ENCODE data around the gene FGFR3.

The FGFR3 gene

GRCh38 chr4:1797861-1798579, 4.9 kb downstream of the FGFR3 start:
- TF ChIP-seq CTCF (conservative IDR thresholded peaks at IDR 0.05; ENCODE audit: low read depth, low read length), result no peak
- DNase-seq (ENCODE audit: low read depth), result no peak
- H3K4me3 ChIP-seq (ENCODE audit: low read depth, low read length), result no peak overlapping the region

- DNase-seq (ENCODE audit: low read depth), result no peak
- H3K4me3 ChIP-seq (ENCODE audit: low read depth, low read length), result no peak overlapping the region
- no peak for TF ChIP-seq CTCF (conservative IDR thresholded peaks at IDR 0.05; ENCODE audit: low read depth, low read length)
Measured at GRCh38 chr4:1798580-1799386, 5.7 kb downstream of the FGFR3 start.

- H3K4me3 ChIP-seq (ENCODE audit: low read depth, low read length), result no peak overlapping the region
- no peak for DNase-seq (ENCODE audit: low read depth)
- no peak for TF ChIP-seq CTCF (conservative IDR thresholded peaks at IDR 0.05; ENCODE audit: low read depth, low read length)
Measured at GRCh38 chr4:1799387-1800375, 6.6 kb downstream of the FGFR3 start.

GRCh38 chr4:1800805-1801204, 7.7 kb downstream of the FGFR3 start:
- TF ChIP-seq CTCF (conservative IDR thresholded peaks at IDR 0.05; ENCODE audit: low read depth, low read length), result no peak
- DNase-seq (ENCODE audit: low read depth), result no peak
- no peak overlapping the region for H3K4me3 ChIP-seq (ENCODE audit: low read depth, low read length)

GRCh38 chr4:1801286-1801958, 8.3 kb downstream of the FGFR3 start:
- H3K4me3 ChIP-seq (ENCODE audit: low read depth, low read length), result no peak overlapping the region
- no peak for DNase-seq (ENCODE audit: low read depth)
- TF ChIP-seq CTCF (conservative IDR thresholded peaks at IDR 0.05; ENCODE audit: low read depth, low read length), result no peak

- no peak for TF ChIP-seq CTCF (conservative IDR thresholded peaks at IDR 0.05; ENCODE audit: low read depth, low read length)
- no peak overlapping the region for H3K4me3 ChIP-seq (ENCODE audit: low read depth, low read length)
- no peak for DNase-seq (ENCODE audit: low read depth)
Measured at GRCh38 chr4:1802151-1802715, 9.1 kb downstream of the FGFR3 start.

All from choroid plexus epithelial cell (primary cell).